GM19043 (cell line): ENCODE data around the gene GNAT2.

Source experiments
- ATAC-seq: cut with Tn5 transposase; IDR thresholded peaks from one replicate; pipeline ENCODE4 v1.9.1; 2021; ENCODE audit warnings: low read depth; ENCODE audit not compliant: unreplicated experiment

Gene GNAT2

DNA sequence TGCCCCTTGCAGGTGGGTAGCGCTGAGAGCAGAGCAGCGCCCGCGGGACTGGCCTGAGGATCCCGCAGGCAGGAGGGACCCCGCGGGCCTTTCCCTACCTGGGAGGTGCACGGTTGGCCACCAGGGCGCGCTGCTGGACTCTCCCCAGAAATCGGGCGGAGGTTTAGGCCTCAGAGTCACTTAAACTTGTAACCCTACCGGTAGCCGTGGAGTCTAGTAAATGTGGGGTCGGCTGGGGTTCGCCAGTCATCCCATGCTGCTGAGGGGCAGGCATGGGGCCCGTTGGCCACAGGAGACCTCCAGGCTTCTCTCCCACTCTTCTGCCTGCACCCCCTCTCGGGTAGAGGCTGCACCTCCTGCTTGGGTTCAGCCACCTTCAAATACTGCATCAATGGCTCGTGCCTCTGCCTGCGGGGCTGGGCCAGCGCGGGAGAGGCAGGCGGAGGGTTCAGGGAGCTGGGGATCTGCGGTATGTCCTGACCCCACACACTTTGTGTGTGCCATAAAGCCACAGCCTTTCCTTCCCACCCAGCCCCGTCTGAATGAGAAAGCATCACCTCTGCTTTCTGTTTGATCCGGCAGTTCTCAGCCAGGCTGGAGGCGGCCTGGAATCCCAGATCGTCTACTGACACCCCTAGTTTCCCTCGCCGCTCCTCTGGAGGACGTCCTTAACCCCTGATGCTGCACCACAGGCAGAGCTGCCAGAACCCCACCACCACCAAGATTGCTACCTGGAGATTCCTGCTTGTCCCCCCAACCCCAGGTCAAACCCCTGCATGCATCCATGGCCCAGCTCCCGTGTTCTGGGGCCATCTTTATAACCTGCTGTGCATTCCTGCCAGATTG, 24.2 kb upstream of the GNAT2 start:
- ATAC-seq, result peak; percentile 84

DNA sequence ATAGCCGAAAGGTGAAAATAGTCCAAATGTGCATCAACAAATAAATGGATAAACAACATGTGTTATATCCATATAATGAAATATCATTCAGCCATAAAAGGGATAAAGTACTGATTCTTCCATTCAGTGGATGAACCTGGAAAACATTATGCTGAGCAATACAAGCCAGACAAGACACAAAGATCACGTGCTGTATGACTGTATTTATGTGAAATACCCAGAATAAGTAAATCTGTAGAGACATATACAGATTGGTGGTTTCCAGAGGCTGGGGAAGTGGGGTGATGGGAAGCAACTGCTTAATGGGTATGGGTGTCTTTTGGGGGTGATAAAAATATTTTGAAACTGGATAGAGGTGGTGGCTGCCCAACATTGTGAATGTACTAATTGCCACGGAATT, 23.2 kb upstream of the GNAT2 start:
- no peak for ATAC-seq

DNA sequence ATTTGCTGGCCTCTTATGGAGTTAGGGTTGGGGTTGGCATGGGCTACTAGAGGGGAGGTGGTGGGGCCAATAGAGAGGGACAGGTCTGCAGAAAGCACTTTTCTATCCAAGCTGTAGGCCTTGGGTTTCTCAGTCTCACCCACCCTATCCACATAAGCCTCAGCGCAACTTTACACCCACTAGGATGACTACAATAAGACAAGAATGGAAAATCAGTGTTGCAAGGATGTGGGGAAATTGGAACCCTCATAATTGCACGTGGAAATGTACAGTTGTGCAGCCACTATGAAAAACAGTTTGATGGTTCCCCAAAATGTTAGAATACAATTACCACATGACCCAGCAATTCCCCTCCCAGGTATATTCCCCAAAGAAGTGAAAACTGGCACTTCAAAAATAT, 22.4 kb upstream of the GNAT2 start:
- no peak for ATAC-seq

DNA sequence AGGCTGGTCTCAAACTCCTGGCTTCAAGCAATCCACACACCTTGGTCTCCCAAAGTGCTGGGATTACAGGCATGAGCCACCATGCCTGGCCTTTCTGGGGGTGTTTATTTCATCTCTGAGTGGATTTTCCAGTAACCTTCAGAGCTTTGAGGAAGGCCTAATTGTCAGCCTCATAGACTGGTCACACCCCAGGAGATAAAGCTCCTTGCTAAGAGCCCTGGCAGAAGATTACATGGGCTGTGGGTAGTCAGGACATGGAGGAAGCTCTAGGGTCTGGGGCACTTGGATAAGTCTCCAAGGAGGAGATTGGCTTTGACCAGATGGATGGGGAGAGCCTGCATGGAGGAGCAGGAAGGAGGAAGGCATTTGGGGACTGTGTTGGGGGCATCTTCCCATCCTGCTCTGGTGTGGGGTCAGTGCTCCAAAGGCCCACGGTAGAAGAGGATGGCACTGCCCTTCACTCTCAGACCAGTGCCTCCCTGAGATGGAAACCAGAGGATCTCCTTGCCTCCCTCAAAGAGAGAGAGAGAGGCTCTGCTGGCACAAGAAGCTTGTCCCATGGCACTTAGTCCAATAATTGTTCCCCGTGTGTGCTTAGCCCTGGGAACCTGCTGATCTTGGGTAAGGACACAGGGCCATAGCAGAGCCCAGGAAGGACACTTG, 21.8 kb upstream of the GNAT2 start:
- no peak for ATAC-seq

DNA sequence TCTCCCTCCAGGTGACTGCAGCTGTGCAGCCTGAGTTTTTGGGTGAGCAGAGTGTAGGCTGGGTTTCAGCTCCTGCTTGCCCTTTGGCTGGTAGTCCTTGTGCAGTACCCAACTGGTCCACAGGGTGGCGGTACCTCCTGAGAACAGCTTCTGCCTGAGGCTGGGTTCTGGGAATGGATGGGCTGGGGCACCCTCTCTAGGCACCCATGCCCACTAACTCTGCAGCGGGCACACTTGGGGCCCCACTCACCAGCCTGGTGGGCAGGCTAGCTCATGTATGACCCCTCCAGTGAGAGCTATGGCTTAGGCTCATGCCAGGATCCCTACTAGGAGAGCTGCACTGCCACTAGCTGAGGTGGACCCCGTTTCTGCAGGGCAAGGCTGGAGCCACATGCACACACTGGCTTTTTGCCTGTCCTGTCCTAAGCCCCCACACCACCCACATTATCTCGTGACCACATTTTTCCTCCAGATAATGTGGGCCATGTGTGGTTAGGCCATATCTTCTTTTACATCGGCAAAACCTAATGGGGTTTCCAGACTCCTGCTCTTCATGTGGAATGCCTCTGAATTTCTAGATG, 21.0 kb upstream of the GNAT2 start:
- no peak for ATAC-seq

DNA sequence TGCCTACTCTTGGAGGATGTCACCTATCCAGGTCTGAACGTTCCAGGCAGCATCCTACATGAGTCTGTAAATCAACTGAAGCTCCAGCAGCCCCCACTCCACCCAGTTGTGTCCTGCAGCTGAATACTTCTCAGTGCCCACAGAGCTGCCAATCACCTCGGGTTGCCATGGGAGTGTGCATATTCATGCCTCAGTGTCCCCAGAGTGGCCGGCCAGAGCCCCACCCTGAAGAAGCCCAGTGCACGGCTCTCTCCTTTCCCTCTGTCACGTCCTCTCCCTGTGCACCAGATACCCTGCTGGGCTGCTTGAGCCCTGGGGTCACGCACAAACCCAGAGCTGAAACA, 20.4 kb upstream of the GNAT2 start:
- no peak for ATAC-seq

DNA sequence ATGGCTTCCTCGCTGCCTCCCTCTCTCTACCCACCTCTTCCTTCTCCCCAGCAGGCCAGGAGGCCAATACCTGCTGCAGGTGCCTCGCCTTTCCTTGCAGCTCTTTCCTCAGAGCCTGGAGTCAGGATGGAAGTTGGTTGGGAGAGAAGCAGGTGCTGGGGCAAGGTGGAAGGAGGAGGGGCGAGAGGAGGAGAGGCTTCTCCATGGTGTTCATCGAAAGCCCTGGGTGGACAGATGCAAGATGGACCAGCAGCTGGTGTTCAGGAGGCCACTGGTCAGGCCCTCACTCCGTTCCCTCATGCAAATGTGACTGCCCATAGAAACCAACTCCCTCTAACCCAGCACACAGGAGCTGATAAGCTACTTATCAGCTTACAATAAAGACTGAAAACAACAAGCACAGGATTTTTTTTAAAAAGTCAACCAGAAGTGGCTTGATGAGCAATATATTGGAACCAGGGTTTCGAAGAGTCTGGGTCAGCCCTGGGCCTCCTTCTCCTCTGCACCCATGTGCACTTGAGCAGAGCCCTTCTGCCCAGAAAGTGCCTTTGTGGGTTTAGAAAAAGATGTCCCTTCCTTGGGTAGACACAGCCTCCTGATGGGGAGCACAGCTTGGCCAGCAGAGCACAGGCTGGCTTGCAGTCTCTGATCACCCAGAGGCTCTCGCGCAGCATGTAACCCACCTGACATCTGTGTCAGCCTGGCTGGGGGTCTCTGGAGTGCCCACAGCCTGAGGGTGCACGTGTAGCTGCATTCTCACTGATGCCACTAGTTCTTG, 19.8 kb upstream of the GNAT2 start:
- ATAC-seq, result no peak

DNA sequence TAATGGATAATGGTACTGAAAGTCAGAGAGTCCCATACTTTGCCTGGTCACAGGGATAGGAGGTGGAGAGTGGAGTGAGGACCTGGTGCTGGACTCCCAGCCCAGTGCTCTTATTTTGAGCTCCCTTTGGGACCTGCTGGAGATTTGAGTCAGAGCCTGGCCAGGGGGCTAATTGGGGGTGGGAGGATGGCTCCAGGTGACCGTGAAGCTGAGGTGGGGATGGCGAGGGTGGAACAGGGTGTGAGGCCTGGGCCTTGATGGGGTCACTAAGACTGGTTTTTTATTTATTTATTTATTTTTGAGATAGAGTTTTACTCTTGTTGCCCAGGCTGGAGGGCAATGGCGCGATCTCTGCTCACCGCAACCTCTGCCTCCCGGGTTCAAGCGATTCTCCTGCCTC, 18.0 kb upstream of the GNAT2 start:
- no peak for ATAC-seq

DNA sequence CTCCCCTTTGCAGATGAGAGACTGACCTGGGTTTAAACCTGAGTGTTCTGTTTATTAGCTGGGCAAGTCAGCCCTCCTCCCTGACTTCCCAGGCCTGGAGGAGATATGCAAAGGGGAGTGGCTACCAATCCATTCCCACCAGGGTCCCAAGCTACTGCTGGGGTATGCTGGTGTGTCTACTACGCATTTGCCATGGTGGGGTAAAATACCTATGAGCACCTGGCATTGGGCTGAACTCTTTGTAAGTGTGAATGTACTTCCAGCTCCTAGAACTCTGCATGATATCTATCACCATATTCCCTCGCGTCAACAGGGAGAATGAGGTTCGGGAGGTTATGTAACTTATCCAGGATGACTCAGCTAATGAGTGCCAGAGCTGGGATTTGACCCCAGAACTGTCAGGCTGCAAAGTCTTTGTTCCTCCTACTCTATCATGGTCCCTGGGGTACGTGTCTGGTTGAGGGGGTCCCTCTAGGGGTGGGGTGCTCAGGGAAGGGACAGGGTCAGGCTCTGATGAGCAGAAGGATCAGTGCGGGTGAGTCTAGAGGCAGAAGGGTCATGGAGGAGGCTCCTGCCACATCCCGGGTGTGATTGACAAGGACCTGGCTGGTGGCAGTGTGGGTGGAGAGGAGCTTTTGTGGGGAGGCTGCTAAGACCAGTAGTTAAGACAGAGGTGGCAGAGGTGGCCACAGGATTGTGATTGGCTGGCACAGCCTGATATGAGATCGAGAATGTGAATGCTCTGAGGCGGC, 17.0 kb upstream of the GNAT2 start:
- no peak for ATAC-seq

DNA sequence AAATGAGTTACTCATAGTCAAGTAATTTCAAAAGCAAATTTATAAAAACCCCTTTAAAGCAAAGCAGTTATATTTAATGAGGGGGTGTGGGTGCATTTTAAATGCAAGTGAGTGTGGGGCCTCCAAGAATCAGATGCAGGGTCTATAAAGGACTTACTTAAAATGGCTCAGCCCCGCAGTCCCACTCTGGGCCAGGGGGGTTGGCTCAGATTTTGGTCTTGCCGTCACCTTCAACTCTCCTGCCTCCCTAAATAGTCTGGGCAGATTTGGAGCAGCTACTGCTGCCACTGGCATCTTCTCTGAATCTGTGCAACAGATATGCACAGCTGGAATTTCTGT, 16.4 kb upstream of the GNAT2 start:
- ATAC-seq, result no peak

DNA sequence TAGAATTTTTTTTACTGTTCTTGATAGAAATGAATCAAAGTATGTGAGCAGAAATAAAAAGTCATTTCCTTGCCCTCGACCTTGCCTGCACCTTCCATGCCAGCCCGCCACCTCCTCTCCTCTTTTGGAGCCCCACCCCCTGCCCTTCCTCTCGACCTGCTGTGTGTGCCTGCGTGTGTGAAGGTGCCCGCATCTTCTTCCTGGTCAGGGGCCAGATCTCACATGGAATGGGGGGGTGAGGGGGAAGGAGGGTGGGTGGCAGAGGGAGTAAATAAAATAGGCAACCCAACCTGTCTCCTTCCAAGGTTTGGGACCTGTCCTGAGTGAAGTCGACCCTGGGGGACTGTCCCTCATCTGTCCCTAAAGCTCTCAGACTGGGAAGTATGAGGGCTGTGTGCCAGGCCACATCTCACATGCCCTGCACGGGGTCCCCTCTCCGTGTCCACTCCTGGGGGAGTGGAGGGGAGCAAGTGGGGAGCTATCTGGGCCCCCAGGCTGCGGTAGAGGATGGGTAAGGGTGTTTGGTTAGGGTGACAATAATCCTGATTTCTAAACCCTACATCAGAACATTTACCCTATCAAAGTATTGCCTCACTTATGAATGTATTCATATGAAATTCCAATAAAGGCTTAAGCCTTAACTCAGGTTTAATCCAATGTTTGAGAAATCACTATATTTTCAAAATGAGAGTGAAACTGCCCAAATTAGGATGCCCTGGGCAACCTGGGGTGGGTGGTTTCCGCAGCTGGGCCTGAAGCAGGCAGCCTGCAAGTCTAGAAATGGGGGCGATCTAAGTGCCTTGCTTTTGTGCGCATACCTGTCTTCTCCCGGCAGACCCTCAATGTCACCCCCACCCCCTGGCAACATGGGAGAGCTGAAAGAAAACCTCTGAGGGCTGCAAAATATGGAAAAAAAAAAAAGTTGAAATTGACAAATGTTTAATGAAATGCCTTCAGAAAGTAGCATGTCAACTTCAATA, 15.6 kb upstream of the GNAT2 start:
- no peak for ATAC-seq

DNA sequence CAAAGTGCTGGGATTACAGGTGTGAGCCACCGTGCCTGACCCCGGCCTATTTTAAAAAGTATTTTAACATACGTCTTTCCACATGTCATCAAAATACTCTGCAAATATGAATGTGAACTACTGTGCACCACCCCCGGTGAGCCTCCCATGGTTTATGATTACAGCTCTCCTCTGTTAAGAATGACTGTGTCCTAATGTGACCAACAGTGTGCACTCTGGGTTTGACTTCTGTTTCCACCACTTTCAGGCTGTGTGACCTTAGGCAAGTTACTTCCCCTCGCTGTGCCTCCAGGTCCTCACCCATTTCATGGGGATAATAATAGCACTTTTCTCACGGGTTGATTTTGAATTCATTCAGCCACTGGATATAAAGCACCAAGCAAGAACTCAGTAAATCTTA, 14.9 kb upstream of the GNAT2 start:
- no peak for ATAC-seq

DNA sequence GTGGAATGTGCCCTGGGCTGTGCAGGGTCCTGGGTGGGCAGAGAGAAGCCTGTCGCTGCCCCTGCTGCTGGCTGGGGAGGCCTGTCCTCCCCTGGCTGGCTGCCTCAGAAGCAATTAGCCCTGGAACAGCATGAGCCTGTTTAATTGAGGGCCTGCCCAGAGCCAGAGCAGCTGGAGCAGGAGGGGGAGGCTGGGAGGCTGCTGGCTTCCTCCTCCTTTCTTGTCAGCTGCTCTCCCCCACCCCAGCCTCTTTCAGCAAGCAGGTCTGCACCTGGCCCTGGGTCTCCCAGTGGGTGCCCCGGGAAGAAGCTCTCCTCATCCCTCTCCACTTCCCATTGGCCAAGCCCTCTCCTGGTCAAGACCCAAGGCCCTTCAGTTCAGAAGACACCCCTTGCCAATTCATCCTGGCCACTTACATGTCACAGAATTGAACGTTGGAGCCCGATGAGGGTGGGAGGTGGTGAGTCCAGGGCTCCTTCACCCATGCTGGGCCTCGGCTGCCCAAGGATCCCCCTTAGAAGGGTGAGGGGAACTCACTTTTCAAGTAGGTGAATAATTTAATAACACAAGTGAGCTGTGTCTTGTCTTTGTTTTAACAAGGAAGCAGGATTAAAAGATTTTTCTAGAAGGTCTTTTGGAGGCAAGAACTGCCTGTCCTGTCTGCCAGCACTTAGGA, 13.4 kb upstream of the GNAT2 start:
- ATAC-seq, result no peak

DNA sequence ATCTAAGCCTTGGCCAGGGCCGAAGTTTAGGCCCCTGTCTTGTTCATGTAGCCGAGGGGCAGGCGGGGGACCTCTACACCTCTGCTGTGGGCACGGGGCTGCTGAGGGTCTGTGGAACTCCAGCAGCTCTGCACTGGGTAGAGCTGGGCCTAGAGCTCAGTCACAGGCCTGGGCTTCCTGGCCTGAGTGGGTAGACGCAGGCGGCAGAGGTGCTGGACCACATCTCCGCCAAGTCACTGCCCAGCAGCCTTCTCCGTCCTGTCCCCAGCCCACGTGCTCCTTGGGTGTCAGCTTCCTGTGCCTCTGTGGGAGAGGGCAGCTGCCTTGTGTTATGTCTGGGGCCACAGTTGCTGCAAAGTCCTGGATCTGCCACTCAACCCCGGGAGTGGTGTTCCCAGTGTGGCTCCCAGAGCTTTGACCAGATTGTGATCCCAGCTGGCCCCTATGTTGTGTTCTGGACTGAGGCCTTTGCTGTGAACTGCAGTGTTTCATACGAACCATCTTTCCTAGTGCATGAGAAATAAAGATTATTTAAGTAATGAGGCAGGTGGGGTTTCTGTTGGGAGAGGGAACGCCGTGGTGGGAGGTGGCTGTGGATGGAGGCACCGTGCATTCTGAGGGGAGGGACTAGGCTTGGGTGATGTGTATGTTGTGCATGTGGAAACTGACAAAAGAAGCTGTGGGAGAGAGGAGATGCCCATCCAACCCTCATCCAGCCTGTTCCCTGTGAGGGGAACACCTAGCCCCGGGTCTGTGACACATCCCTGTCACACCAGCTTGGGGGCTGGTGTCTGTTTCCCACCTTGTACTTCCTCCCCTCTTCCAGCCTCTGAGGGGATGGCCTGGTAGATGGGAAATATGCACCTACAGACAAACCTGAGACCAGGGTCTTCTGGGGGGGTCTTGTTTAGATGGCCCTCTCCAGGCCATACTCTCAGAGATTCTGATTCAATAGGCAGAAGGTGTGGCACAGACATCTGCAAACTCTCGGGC, 12.4 kb upstream of the GNAT2 start:
- no peak for ATAC-seq

DNA sequence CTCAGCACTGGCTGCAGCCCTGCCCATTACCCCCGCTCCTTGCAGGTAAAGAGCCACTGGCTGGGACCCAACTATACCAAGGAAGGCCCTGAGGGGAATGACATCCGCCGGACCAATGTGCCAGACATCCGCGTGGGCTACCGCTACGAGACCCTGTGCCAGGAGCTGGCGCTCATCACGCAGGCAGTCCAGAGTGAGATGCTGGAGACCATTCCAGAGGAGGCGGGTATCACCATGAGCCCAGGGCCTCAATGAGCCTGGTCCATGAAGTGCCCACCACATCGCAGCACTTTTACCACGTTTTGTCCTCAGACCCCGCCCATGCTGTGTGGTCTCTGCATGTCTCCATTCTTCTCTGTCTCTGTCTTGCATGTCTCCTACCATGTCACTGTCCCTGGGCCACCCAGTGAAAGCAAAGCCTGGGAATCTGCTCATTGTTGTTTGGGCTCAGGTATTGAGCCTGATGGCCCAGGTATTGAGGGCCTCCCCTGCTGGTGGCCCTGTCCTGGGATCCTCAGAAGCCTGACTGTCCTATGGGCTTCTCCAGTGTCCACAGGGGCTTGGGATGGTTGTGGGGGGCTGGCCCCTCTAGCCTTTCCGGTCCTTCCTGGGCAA, 11.6 kb upstream of the GNAT2 start:
- no peak for ATAC-seq

DNA sequence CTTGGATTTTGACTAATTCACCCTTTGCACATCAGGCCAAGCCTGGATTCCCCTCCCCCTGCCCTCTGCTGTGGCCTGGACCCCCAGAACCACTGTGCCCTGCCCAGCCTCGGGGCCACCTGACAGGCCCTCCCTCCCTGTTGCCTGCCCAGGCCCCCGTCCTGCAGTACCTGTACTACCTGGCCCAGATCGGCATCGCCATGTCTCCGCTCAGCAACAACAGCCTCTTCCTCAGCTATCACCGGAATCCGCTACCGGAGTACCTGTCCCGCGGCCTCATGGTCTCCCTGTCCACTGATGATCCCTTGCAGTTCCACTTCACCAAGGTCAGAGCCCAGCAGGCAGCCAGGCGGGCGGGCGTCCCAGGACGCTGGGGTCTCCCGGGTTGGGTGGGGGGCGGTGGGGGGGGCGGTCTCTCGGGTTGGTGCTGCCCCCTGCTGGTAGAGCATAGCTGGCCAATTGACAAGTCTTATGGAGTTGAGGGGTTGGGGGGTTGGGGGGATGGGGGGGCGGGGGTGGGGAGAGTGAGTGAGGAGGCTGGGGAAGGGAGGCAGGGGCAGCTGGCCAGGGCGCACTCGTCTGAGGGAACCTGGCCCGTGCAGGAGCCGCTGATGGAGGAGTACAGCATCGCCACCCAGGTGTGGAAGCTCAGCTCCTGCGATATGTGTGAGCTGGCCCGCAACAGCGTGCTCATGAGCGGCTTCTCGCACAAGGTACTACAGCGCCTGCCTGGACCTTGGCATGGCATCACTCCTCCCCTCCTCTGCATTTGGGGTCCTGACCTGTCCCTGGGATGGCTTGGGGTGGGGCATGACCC, 10.9 kb upstream of the GNAT2 start:
- ATAC-seq, result no peak
